ENCODE measurements around the gene WDFY3.

Gene WDFY3

GRCh38 chr4:84895283-84895682 lies 71.2 kb downstream of the WDFY3 start:
- no peak for ATAC-seq
- TF ChIP-seq ZFP3 (CRISPR knock-in tag; IDR thresholded peaks at IDR 0.05): no peak

GRCh38 chr4:84894621-84895020 lies 71.9 kb downstream of the WDFY3 start:
- TF ChIP-seq OSR1 (CRISPR knock-in tag; IDR thresholded peaks at IDR 0.05) (no peak), GLIS3 (CRISPR knock-in tag; IDR thresholded peaks at IDR 0.05) (no peak), ESRRG (CRISPR knock-in tag; IDR thresholded peaks at IDR 0.05) (no peak), ZNF70 (CRISPR knock-in tag; IDR thresholded peaks at IDR 0.05) (no peak), ARNTL (CRISPR knock-in tag; IDR thresholded peaks at IDR 0.05; ENCODE audit: borderline replicate concordance, low read depth) (no peak), CSRNP3 (CRISPR knock-in tag; IDR thresholded peaks at IDR 0.05) (no peak)
- ATAC-seq: no peak

GRCh38 chr4:84892950-84893349 lies 73.5 kb downstream of the WDFY3 start:
- TF ChIP-seq ZFP3 (CRISPR knock-in tag; IDR thresholded peaks at IDR 0.05): no peak
- TF ChIP-seq PATZ1 (CRISPR knock-in tag; IDR thresholded peaks at IDR 0.05; ENCODE audit: borderline replicate concordance): no peak
- TF ChIP-seq GLIS3 (CRISPR knock-in tag; IDR thresholded peaks at IDR 0.05): no peak
- TF ChIP-seq CSRNP3 (CRISPR knock-in tag; IDR thresholded peaks at IDR 0.05): no peak
- TF ChIP-seq SNAI2 (CRISPR knock-in tag; IDR thresholded peaks at IDR 0.05): no peak
- TF ChIP-seq BACH2 (CRISPR knock-in tag; IDR thresholded peaks at IDR 0.05; ENCODE audit: borderline replicate concordance): no peak
- no peak for TF ChIP-seq TCF4 (CRISPR knock-in tag; IDR thresholded peaks at IDR 0.05; ENCODE audit: borderline replicate concordance)
- TF ChIP-seq POU6F1 (CRISPR knock-in tag; IDR thresholded peaks at IDR 0.05; ENCODE audit: borderline replicate concordance, low read depth): no peak
- no peak for TF ChIP-seq TOX (CRISPR knock-in tag; IDR thresholded peaks at IDR 0.05; ENCODE audit: borderline replicate concordance)
- TF ChIP-seq ZNF70 (CRISPR knock-in tag; IDR thresholded peaks at IDR 0.05): no peak
- no peak for TF ChIP-seq RARB (CRISPR knock-in tag; IDR thresholded peaks at IDR 0.05)
- no peak for TF ChIP-seq ZFP30 (CRISPR knock-in tag; IDR thresholded peaks at IDR 0.05)
- no peak for ATAC-seq

GRCh38 chr4:84887824-84888223 lies 78.7 kb downstream of the WDFY3 start:
- ATAC-seq: no peak
- TF ChIP-seq BACH2 (CRISPR knock-in tag; IDR thresholded peaks at IDR 0.05; ENCODE audit: borderline replicate concordance): no peak
- TF ChIP-seq OSR1 (CRISPR knock-in tag; IDR thresholded peaks at IDR 0.05): no peak
- TF ChIP-seq RARB (CRISPR knock-in tag; IDR thresholded peaks at IDR 0.05): no peak
- no peak for TF ChIP-seq ZNF565 (CRISPR knock-in tag; conservative IDR thresholded peaks at IDR 0.05; ENCODE audit: low read depth)

GRCh38 chr4:84879651-84880200 lies 86.8 kb downstream of the WDFY3 start:
- no peak for TF ChIP-seq ESRRG (CRISPR knock-in tag; IDR thresholded peaks at IDR 0.05)
- TF ChIP-seq GLIS3 (CRISPR knock-in tag; IDR thresholded peaks at IDR 0.05): no peak
- TF ChIP-seq PATZ1 (CRISPR knock-in tag; IDR thresholded peaks at IDR 0.05; ENCODE audit: borderline replicate concordance): no peak
- TF ChIP-seq ZFP3 (CRISPR knock-in tag; IDR thresholded peaks at IDR 0.05): no peak
- TF ChIP-seq CSRNP3 (CRISPR knock-in tag; IDR thresholded peaks at IDR 0.05): no peak
- no peak; the same call in 2 of the 3 replicates for ATAC-seq

All from SK-N-SH treated with all-trans-retinoic acid at 6 μM for 48 hours (cell line).